D721Med (cell line): ENCODE data around the gene SMCO2.

Source experiments
- DNase-seq: peaks from one replicate; pipeline ENCODE4 v3.0.0; 2011; ENCODE audit warnings: low spot score; ENCODE audit not compliant: insufficient read length
- FAIRE-seq: peaks from 2 replicates; lab custom pipeline; 2011; peaks lifted over from hg19 to GRCh38; lab: Jason Lieb, UNC
- TF ChIP-seq, protein P1 (sequence below): IDR thresholded peaks from 2 replicates; pipeline ENCODE4 v1.5.1; 2012; ENCODE audit warnings: mild to moderate bottlenecking, control low read depth; ENCODE audit not compliant: insufficient read depth; ENCODE audit errors: missing control alignments

Gene SMCO2

DNA sequence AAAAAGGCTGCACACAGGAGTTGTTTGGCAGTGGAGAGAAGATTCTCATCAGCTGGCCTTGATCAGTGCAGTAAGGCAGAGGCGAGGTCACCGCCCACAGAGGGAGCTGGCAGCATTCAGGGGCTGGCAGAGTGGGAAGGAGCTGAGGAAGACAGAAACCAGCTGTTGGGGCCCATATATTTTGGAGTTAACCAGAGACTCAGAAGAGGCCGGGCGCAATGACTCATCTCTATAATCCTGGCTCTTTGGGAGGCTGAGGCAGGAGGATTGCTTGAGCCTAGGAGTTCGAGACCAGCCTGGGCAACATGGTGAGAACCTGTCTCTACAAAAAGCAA, 17.7 kb downstream of the SMCO2 start:
- no peak for FAIRE-seq
- TF ChIP-seq, protein P1, sequence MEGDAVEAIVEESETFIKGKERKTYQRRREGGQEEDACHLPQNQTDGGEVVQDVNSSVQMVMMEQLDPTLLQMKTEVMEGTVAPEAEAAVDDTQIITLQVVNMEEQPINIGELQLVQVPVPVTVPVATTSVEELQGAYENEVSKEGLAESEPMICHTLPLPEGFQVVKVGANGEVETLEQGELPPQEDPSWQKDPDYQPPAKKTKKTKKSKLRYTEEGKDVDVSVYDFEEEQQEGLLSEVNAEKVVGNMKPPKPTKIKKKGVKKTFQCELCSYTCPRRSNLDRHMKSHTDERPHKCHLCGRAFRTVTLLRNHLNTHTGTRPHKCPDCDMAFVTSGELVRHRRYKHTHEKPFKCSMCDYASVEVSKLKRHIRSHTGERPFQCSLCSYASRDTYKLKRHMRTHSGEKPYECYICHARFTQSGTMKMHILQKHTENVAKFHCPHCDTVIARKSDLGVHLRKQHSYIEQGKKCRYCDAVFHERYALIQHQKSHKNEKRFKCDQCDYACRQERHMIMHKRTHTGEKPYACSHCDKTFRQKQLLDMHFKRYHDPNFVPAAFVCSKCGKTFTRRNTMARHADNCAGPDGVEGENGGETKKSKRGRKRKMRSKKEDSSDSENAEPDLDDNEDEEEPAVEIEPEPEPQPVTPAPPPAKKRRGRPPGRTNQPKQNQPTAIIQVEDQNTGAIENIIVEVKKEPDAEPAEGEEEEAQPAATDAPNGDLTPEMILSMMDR: no peak
- no peak for DNase-seq

DNA sequence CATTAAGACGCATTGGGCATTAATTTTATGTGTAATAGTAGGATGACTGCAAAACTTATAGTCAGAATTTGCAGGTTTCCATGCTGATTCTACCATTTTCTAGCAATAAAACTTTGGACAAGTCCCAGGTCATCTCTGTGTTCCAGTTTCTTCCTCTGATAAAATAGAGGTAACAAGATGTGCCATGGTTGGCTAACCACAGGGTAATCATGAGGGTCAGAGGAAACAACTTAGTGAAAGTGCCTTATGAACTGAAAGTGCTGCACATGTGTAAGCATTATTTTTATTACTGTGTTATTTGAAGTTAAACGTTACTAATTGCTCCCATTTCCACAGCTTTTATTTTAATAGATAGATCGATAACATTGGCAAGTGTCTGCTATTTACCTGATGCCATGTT, 21.1 kb downstream of the SMCO2 start:
- FAIRE-seq (no peak), DNase-seq (no peak)
- TF ChIP-seq, protein P1: no peak

DNA sequence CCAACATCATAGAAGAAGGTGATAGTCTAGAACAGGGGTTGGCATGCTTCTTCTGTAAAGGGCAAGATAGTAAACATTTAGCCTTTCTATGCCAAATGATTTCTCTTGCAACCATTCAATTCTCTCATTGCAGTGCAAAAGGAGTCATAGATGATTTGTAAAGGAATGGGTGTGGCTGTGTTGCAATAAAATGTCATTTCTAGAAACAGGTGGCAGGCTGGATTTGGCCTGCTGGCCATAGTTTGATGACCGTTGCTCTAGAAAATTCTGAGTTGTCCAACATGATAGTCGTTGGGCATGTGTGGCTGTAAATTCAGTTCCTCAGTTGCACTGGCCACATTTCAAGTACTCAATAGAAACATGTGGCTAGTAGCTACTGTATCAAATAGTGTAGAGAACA, 21.7 kb downstream of the SMCO2 start:
- DNase-seq (no peak), FAIRE-seq (no peak)
- TF ChIP-seq, protein P1: no peak

DNA sequence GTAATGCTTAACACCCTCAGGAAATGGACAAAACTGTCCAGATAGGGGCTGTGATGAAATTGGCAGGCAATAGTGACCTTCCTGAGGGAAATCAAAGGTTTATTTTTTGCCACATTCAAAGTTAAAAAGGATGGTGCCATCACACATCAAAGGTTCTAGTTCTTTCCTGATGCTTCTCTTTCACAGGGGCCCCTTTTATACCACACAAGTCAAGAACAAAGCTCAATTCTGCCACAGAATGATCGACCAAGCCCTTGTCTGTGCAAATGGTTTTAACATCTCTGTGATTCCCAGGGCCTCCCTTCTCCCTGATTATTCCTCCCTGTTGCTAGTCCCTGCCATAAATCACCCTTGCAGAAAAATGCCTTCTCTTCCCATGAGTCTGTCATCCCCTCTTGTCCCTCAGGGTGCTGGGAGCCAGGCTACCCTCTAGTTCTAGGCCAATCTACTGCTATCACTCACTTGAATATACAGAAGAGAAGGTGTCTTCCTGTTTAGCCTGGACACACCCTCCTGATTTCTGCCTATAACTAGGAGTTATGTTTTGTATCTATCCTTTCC, 22.7 kb downstream of the SMCO2 start:
- DNase-seq (no peak), FAIRE-seq (no peak)
- TF ChIP-seq, protein P1: no peak

DNA sequence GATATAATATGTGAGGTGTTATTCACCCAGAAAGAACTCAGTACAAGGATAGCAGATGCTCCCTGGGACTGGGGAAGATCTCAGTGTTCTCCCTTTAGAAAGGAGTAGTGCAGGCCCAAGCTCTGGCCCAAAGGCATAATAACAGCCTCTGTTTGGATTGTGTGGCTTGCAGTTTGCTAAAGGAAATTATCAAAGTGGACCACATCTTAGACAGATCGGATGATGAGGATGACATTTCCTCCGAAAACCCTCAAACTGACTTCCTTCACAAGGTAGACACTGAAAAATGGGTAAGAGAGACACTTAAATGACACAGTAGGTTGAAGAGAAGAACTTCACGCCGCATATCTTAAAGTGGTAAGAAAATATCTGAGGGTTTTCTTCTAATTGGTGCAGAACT, 26.1 kb downstream of the SMCO2 start:
- TF ChIP-seq, protein P1: no peak
- FAIRE-seq (no peak), DNase-seq (no peak)

DNA sequence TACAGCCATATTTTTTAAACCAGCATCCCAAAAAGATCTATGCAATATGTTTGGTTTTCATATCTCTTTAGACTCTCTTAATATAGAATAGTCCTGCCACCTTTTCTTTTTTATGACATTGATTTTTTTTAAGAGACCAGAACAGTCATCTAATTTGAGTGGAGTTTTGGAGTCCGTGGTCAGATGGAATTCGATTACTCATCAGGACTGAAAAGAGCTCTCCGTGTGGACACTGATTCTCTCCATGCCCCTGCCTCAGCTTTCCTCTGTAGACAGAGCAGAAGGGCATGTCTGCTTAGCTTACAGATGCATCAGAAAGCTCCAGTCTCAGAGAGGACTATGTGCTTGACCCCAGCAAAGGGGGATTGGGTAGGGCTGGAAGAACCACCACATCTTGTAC, 27.8 kb downstream of the SMCO2 start:
- DNase-seq: no peak
- FAIRE-seq: no peak
- TF ChIP-seq, protein P1: no peak

DNA sequence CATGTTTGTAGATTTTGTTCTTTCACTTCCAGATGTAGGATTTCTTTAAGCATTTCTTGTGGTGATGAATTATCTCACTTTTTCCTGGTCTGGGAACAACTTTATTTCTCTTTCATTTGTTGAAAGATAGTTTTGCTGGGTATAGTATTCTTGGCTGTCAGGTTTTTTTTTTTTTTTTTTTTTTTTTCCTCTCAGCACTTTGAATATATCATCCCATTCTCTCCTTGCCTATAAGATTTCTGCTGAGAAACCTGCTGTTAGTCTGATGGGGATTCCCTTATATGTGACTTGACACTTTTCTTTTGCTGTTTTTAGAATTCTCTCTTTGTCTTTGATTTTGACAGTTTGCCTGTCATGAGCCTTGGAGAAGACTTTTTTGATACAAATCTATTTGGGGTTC, 30.5 kb downstream of the SMCO2 start:
- no peak for FAIRE-seq
- TF ChIP-seq, protein P1: no peak
- no peak for DNase-seq
